ENCODE data around the gene MGAT3.

GRCh38 chr22:39494471-39495120 lies 37.8 kb downstream of the MGAT3 start:
- TF ChIP-seq CTCF (IDR thresholded peaks at IDR 0.05 in 8 of 11, conservative IDR thresholded peaks at IDR 0.05 in 3 of 11) (no peak), POLR2AphosphoS5 (IDR thresholded peaks at IDR 0.05) (no peak), POLR2A (IDR thresholded peaks at IDR 0.05) (no peak)

Data from spleen (tissue), 7 donors.